ENCODE measurements around the gene KCNQ1OT1.

KCNQ1OT1 gene

GRCh38 chr11:2584812-2585565, 114.8 kb downstream of the KCNQ1OT1 start:
- DNase-seq (ENCODE audit: low read depth in 3 of 3, low spot score in 1 of 3) = no peak

GRCh38 chr11:2584434-2584811, 115.4 kb downstream of the KCNQ1OT1 start:
- no peak for DNase-seq (ENCODE audit: low read depth in 3 of 3, low spot score in 1 of 3)

DNA sequence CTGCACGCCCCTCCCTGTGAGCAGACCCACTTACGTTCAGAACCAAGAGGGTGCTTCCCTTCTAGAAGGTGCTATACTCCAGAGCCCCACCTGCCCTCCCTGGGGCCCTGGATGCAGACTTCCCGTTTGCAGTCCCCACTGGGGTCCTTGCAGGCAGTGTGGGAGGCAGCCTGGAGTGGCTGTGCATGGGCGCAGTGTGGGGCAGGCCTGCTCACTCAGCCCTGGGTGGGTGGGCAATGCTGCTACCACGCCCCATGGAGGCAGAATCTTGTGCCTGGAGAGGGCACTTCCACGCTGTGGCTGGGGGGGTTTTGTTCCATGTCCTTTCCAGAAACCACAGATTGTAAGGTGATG, 116.2 kb downstream of the KCNQ1OT1 start:
- DNase-seq (ENCODE audit: low read depth in 3 of 3, low spot score in 1 of 3) = no peak

- DNase-seq (ENCODE audit: low read depth in 3 of 3, low spot score in 1 of 3) = no peak
Measured at GRCh38 chr11:2582946-2583604, 116.7 kb downstream of the KCNQ1OT1 start.

DNA sequence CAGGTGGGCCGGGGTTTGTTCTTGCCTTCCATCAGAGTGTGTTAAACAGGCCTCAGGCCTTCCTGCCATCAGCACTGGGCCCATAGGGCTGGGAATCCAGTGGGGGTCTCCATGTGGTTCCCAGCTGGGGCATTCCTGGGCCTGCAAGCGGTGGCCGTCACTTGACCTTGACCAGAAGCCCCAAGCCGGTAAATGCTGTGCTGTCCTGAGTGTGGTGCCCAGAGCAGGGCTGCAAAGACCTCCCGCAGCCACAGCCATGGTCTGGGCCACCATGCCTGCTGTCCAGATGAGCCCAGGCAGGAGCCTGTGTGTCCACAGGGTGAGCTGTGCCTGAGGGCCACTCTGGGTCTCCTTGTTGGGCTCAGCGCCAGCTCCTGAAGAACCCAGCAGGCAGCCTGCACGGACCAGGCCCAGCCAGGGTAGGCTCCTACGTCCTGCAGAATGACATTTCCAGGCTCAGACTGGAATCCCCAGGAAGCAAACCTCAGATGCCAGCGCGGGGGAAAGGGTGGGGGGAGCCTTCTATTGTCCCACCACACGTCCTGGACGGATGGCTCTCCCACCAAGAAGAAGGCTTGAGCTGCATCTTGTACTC, 117.3 kb downstream of the KCNQ1OT1 start:
- DNase-seq (ENCODE audit: low read depth in 3 of 3, low spot score in 1 of 3) = no peak

- no peak for DNase-seq (ENCODE audit: low read depth in 3 of 3, low spot score in 1 of 3)
Measured at GRCh38 chr11:2581931-2582350, 117.9 kb downstream of the KCNQ1OT1 start.

- DNase-seq (ENCODE audit: low read depth in 3 of 3, low spot score in 1 of 3) = no peak
Measured at GRCh38 chr11:2581151-2581930, 118.5 kb downstream of the KCNQ1OT1 start.

GRCh38 chr11:2580571-2581001, 119.2 kb downstream of the KCNQ1OT1 start:
- DNase-seq (ENCODE audit: low read depth in 3 of 3, low spot score in 1 of 3) = no peak

GRCh38 chr11:2580061-2580421, 119.8 kb downstream of the KCNQ1OT1 start:
- no peak for DNase-seq (ENCODE audit: low read depth in 3 of 3, low spot score in 1 of 3)

DNA sequence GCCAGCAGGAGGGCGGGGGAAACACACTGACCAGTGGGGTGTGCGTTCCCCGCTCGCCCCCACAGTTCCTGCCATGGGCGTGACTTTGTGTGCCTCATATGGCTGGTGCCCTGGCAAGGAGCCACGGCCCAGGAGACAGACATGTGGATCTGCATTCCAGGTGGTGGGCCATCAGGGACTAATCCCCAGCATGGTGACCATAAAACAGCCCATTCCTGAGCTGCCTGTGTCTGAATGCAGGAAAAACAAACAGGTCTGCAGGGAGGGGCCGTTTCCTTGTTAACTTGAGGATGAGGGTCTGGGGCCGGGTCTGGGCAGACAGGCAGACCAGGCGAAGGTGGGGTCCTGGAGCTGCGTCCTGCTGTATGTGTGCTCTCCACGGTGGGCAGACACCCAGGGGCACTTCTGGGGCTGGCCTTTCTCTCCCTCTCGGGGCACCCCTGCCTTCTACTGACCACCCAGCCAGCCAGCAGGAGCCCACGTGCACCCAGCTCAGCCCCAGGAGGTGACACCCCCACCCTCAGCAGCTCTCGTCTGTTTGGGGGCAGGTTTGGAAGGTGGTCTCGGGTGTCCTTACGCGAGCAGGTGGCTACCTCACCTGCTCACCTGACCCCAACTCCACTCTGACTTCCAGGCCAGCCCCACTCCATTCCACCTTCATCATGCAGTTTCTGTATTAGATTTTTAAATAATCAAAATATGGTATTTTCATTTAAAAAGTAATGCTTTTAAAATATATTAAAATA, 120.3 kb downstream of the KCNQ1OT1 start:
- no peak for DNase-seq (ENCODE audit: low read depth in 3 of 3, low spot score in 1 of 3)

GRCh38 chr11:2578929-2579270, 120.9 kb downstream of the KCNQ1OT1 start:
- DNase-seq (ENCODE audit: low read depth in 3 of 3, low spot score in 1 of 3) = no peak

- no peak for DNase-seq (ENCODE audit: low read depth in 3 of 3, low spot score in 1 of 3)
Measured at GRCh38 chr11:2577991-2578928, 121.5 kb downstream of the KCNQ1OT1 start.

DNA sequence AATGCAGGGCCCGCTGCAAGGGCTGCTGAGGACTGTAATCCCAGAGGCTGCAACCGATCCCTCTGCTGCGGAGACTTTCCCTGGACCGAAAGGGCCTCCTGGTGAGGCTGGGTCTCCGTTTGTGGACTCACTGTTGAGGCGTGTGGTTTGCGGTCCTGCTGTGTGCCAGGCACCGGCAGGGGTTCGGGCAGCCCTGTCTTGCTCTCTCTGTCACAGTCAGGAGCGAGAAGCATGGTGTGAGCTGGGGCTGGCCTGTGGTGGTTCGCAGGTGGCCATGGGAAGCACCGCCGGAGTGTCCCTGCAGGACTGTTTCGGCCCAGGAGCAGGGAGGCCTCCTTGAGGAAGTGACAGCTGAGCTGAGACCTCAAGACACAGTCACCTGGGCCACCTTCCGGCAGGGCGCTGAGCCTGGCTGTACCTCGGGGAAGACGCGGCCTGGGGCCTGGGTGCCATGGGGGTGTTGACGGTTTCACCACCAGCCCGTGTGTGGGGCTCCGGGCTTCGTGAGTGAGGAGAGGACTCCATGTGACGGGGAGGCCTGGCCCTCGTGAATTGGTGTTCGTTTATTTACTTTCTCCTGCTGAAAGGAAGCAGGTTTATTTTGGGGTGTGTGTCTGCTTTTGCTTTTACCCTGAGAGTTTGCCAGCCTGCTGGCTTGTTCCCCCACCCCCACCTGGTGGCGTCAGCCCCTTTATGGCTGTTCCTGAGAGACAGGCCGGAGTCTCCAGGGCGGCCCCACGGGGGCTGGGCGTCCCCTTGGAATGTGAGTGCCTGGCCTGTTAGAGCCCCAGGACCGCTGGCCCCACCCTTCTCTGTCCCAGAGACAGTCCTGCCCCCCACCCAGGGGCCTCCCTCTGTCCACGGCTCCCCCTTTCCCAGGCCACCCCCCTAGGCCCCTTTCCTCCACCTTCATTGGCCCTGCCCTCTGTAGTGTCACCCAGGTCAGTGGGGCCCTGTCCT, 122.5 kb downstream of the KCNQ1OT1 start:
- no peak for DNase-seq (ENCODE audit: low read depth in 3 of 3, low spot score in 1 of 3)

- no peak for DNase-seq (ENCODE audit: low read depth in 3 of 3, low spot score in 1 of 3)
Measured at GRCh38 chr11:2576549-2576948, 123.2 kb downstream of the KCNQ1OT1 start.

- DNase-seq (ENCODE audit: low read depth in 3 of 3, low spot score in 1 of 3) = no peak
Measured at GRCh38 chr11:2576111-2576510, 123.7 kb downstream of the KCNQ1OT1 start.

DNA sequence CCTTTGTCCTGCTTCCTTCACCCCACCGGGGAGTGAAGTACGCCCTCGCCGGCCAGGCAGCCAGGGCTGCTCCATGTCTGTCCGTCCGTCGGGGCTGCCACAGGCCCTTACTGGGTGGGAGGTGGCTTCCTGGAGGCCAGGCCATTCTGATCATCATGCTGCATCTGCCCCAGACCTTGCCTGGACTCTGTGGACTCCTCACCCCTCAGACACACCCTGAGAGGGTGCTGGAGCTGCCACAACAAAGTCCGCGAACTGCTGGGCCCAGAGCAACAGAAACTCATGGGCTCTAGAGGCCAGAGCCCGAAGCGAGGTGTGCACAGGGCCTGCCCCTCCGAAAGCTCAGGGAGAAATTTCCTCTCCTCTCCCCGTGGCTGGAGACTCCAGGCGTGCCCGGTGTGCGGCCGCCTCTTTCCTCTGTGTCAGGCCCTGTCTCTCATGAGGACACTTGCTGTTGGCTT, 124.2 kb downstream of the KCNQ1OT1 start:
- no peak for DNase-seq (ENCODE audit: low read depth in 3 of 3, low spot score in 1 of 3)

GRCh38 chr11:2574553-2575535, 125.0 kb downstream of the KCNQ1OT1 start:
- no peak for DNase-seq (ENCODE audit: low read depth in 3 of 3, low spot score in 1 of 3)

All from stimulated activated CD4-positive, alpha-beta T cell treated with anti-CD3 and anti-CD28 coated beads, TNF-alpha, amount 100 ng/mL, for 1 hour (primary cell).